WTC11 (cell line): ENCODE data around the gene DMGDH. TPM values are rescaled to one million over a fixed set of nuclear protein-coding genes. Genes with fewer than 3 reads are reported as not detected.

Experiments used
- ATAC-seq: fragments of 200-7000 bp; cut with Tn5 transposase; 2 replicates; pipeline ENCODE4 v1.10.0; 2021; ENCODE audit warnings: mild to moderate bottlenecking, moderate library complexity
- CTCF ChIA-PET: fragments of 300-600 bp; sonication (Branson Sonifier 250); formaldehyde crosslinking; loops from one replicate; lab custom pipeline; 2021; ENCODE audit warnings: antibody characterized with exemption; lab: Charles Lee
- POLR2A ChIA-PET: fragments of 350-600 bp; sonication (Branson Sonifier 250); formaldehyde crosslinking; loops from one replicate; lab custom pipeline; 2021; ENCODE audit warnings: antibody characterized with exemption; lab: Charles Lee
- DNase-seq: peaks from one replicate; pipeline ENCODE4 v3.0.0; 2021; ENCODE audit warnings: low spot score
- H3K27ac Mint-ChIP-seq: 2 replicates; pipeline ENCODE4 v1.8.0; 2021; ENCODE audit warnings: mixed read lengths
- H3K27me3 Mint-ChIP-seq: 2 replicates; pipeline ENCODE4 v1.8.0; 2021; ENCODE audit warnings: low read depth, mild to moderate bottlenecking, moderate library complexity, mixed read lengths
- H3K36me3 Mint-ChIP-seq: 2 replicates; pipeline ENCODE4 v1.8.0; 2021; ENCODE audit warnings: mixed read lengths
- H3K4me1 Mint-ChIP-seq: 2 replicates; pipeline ENCODE4 v1.8.0; 2022; ENCODE audit warnings: mixed read lengths
- H3K4me3 Mint-ChIP-seq: 2 replicates; pipeline ENCODE4 v1.8.0; 2021; ENCODE audit warnings: mild to moderate bottlenecking, moderate library complexity, mixed read lengths
- H3K9me3 Mint-ChIP-seq: 2 replicates; pipeline ENCODE4 v1.8.0; 2021; ENCODE audit warnings: mixed read lengths
- ATF2 ChIP-seq: sonication (generic); formaldehyde crosslinking; IDR thresholded peaks from 2 replicates; pipeline ENCODE4 v1.8.1; 2022; ENCODE audit warnings: low read depth, missing genetic modification reagents, borderline replicate concordance
- CREB1 ChIP-seq: sonication (generic); formaldehyde crosslinking; IDR thresholded peaks from 2 replicates; pipeline ENCODE4 v1.8.0; 2023; ENCODE audit warnings: mild to moderate bottlenecking, missing genetic modification reagents
- EMX1 ChIP-seq: fragments of 250-450 bp; sonication (Bioruptor Pico); IDR thresholded peaks from 2 replicates; pipeline ENCODE4 v1.8.0; 2021; ENCODE audit warnings: mild to moderate bottlenecking
- FOXJ3 ChIP-seq: sonication (generic); formaldehyde crosslinking; IDR thresholded peaks from 2 replicates; pipeline ENCODE4 v1.9.0; 2021; ENCODE audit warnings: missing genetic modification reagents, mild to moderate bottlenecking, borderline replicate concordance
- GRHL2 ChIP-seq: fragments of 250-450 bp; sonication (Bioruptor Pico); IDR thresholded peaks from 2 replicates; pipeline ENCODE4 v1.8.0; 2022; ENCODE audit warnings: mild to moderate bottlenecking, moderate library complexity; ENCODE audit not compliant: insufficient replicate concordance, severe bottlenecking
- HMGA2 ChIP-seq: fragments of 250-450 bp; sonication (Bioruptor Pico); IDR thresholded peaks from 2 replicates; pipeline ENCODE4 v1.4.0; 2021; ENCODE audit warnings: mild to moderate bottlenecking, moderate library complexity
- IRF1 ChIP-seq: sonication (generic); formaldehyde crosslinking; IDR thresholded peaks from 2 replicates; pipeline ENCODE4 v1.8.0; 2023; ENCODE audit warnings: missing genetic modification reagents
- MLX ChIP-seq: sonication (generic); formaldehyde crosslinking; IDR thresholded peaks from 2 replicates; pipeline ENCODE4 v1.8.1; 2023; ENCODE audit warnings: mild to moderate bottlenecking, missing genetic modification reagents, moderate library complexity
- MXD4 ChIP-seq: fragments of 250-450 bp; sonication (Bioruptor Pico); IDR thresholded peaks from 2 replicates; pipeline ENCODE4 v1.8.0; 2021; ENCODE audit warnings: mild to moderate bottlenecking, moderate library complexity, borderline replicate concordance
- MYBL2 ChIP-seq: sonication (generic); formaldehyde crosslinking; IDR thresholded peaks from 2 replicates; pipeline ENCODE4 v1.8.1; 2023; ENCODE audit warnings: mild to moderate bottlenecking, moderate library complexity, missing genetic modification reagents
- NFYB ChIP-seq: sonication (generic); formaldehyde crosslinking; conservative IDR thresholded peaks from 2 replicates; pipeline ENCODE4 v1.8.0; 2022; ENCODE audit warnings: low read depth, missing genetic modification reagents
- PREB ChIP-seq: sonication (generic); formaldehyde crosslinking; IDR thresholded peaks from 2 replicates; pipeline ENCODE4 v1.8.1; 2022; ENCODE audit warnings: mild to moderate bottlenecking, missing genetic modification reagents, moderate library complexity, borderline replicate concordance
- SMAD3 ChIP-seq: sonication (generic); formaldehyde crosslinking; IDR thresholded peaks from 2 replicates; pipeline ENCODE4 v1.8.0; 2022; ENCODE audit warnings: missing genetic modification reagents, mild to moderate bottlenecking, borderline replicate concordance
- SOX15 ChIP-seq: fragments of 250-450 bp; sonication (Bioruptor Pico); IDR thresholded peaks from 2 replicates; pipeline ENCODE4 v1.9.0; 2021; ENCODE audit warnings: mild to moderate bottlenecking
- ZNF138 ChIP-seq: sonication (generic); formaldehyde crosslinking; conservative IDR thresholded peaks from 2 replicates; pipeline ENCODE4 v1.8.1; 2022; ENCODE audit warnings: mild to moderate bottlenecking, moderate library complexity, missing genetic modification reagents
- ZNF281 ChIP-seq: sonication (generic); formaldehyde crosslinking; IDR thresholded peaks from 2 replicates; pipeline ENCODE4 v1.8.0; 2023; ENCODE audit warnings: mild to moderate bottlenecking, missing genetic modification reagents
- ZNF532 ChIP-seq: fragments of 250-450 bp; sonication (Bioruptor Pico); IDR thresholded peaks from 2 replicates; pipeline ENCODE4 v1.9.0; 2021; ENCODE audit warnings: mild to moderate bottlenecking, borderline replicate concordance
- ZSCAN18 ChIP-seq: fragments of 250-450 bp; sonication (Bioruptor Pico); IDR thresholded peaks from 2 replicates; pipeline ENCODE4 v2.1.2; 2022; ENCODE audit warnings: mild to moderate bottlenecking, moderate library complexity
- total RNA-seq: library from RNA; stranded (reverse); gene quantifications from 3 replicates; pipeline ENCODE4 v1.2.3, GENCODE V29; 2021

The DMGDH gene
- total RNA-seq, 1 experiment from 2014 or later, result 0.35 TPM

GRCh38 chr5:78975035-78975434, 94.4 kb downstream of the DMGDH start (continued):
- no peak for TF ChIP-seq ZNF532 (CRISPR knock-in tag)
- TF ChIP-seq EMX1 (CRISPR knock-in tag), result no peak
- no peak for TF ChIP-seq PREB (CRISPR knock-in tag)
- no peak for TF ChIP-seq MLX (CRISPR knock-in tag)
- TF ChIP-seq MYBL2, result no peak
- no peak for TF ChIP-seq ATF2 (CRISPR knock-in tag)
- no peak for TF ChIP-seq MXD4 (CRISPR knock-in tag)
- no peak for TF ChIP-seq IRF1 (CRISPR knock-in tag)
- TF ChIP-seq, all 79 proteins: peak for 0

- H3K4me3 Mint-ChIP-seq, result no peak overlapping the region
- DNase-seq (no peak), ATAC-seq (no peak)
- ChIA-PET POLR2A (interaction anchor here (0.6 to 1.5 kb wide), 2 partner anchors 10 to 1326 kb away, joined by 6 read pairs; partner anchors contain the start of gene ARSB), CTCF (interaction anchor here (1.0 to 4.2 kb wide), 2 partner anchors 9 to 46 kb away, joined by 4 to 19 read pairs; partner anchors contain the start of gene ARSB)
- no peaks in the 10 kb centered on the region for H3K36me3 Mint-ChIP-seq
- H3K9me3 Mint-ChIP-seq, result no peaks in the 10 kb centered on the region
- H3K27me3 Mint-ChIP-seq, result no peaks in the 10 kb centered on the region
- 0 out of 2 replicates have a peak overlapping the region, but pooled peaks have one; percentile 9 for H3K27ac Mint-ChIP-seq
- peaks cover 28% of the 10 kb centered on the region for H3K4me1 Mint-ChIP-seq
- TF ChIP-seq ZNF138 (CRISPR knock-in tag), result no peak
- no peak for TF ChIP-seq NFYB (CRISPR knock-in tag)
- no peak for TF ChIP-seq CREB1 (CRISPR knock-in tag)
- TF ChIP-seq ZNF532 (CRISPR knock-in tag), result no peak
- TF ChIP-seq HMGA2 (CRISPR knock-in tag), result no peak
- TF ChIP-seq SMAD3 (CRISPR knock-in tag), result no peak
- no peak for TF ChIP-seq SOX15 (CRISPR knock-in tag)
- no peak for TF ChIP-seq ZSCAN18 (CRISPR knock-in tag)
- TF ChIP-seq GRHL2, result no peak
- TF ChIP-seq FOXJ3 (CRISPR knock-in tag), result no peak
- no peak for TF ChIP-seq ZNF281 (CRISPR knock-in tag)
Measured at GRCh38 chr5:78974601-78975000, 94.9 kb downstream of the DMGDH start.
